ENCODE results near the gene CNTD1.

The CNTD1 gene

DNA sequence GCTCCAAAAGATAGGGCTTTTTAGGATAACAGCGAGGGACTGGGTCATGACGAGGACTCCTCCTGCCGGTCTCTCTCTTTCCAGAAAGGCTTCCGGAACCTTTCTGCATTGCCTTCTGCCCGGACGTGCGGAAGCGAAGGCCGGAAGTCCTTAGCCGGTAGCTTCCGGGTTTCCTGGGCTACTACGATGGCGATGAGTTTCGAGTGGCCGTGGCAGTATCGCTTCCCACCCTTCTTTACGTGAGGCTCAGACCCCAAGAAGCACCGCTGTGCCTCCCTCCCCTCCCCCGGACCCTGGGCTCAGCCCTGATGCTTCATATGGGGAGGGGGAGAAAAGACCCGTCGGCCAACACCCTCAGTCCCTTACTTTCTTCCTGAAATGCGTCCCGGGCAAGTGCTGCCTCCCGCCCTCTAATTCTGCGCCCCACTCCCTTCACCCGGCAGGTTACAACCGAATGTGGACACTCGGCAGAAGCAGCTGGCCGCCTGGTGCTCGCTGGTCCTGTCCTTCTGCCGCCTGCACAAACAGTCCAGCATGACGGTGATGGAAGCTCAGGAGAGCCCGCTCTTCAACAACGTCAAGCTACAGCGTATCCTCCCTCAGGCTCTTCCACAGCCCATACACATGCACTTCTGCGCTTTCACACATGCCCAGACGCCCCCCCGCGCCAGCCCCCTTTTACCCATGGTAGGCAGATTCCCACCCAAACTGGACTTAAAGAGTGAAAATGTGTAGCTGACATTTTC lies 25.2 kb upstream of the CNTD1 start, which contains the start of gene VPS25:
Gene VPS25, plus strand, starts transcription at position 160 of the 746 bp plus-strand sequence. Its CDS starts 27 bp downstream, at position 187.
- Mint-ChIP-seq H3K4me1 (peaks cover 27% of the 10 kb centered on the region), H3K27ac (peak within 1 kb of the TSS; percentile 99), H3K4me3 (peak within 1 kb of the TSS; percentile 100), H3K9me3 (no peaks in the 10 kb centered on the region), H3K36me3 (peaks cover 47% of the 10 kb centered on the region)
- ATAC-seq, result peak; percentile 95
- DNase-seq (ENCODE audit: low spot score in 2 of 2), result peak; percentile 62 to 86

DNA sequence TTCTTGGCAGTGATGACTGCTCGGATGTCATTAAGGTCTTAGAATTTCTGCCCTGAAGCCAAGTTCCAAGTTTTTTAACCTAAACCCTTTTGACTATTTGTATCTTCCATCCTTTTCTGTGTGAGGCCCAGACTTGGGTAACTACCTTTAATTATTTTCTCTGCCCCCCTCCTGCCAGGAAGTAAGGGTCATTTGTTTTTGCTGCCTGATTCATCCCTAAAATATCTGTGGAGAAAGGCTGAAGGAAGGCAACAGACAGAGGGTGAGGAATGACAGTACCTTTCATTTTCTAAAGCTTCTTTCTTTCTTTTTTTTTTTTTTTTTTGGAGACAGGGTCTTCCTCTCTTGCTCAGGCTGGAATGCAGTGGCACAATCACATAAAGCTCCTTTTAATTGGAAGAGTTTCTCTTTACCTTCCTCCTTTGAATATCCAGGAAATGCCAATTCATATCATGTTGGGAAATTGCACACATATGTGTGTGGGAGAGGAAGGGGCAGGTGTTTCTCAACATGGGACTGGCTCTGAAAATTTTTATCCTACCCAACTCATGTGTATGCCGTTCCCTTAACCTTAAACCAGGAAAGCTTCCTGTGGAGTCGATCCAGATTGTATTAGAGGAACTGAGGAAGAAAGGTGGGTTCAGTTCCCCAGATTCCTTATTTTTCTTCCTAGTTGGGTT lies 24.5 kb upstream of the CNTD1 start:
- H3K27ac Mint-ChIP-seq, result peak overlapping the region; percentile 99
- H3K9me3 Mint-ChIP-seq, result no peaks in the 10 kb centered on the region
- peaks cover 53% of the 10 kb centered on the region for H3K36me3 Mint-ChIP-seq
- peak overlapping the region; percentile 100 for H3K4me3 Mint-ChIP-seq
- peaks cover 30% of the 10 kb centered on the region for H3K4me1 Mint-ChIP-seq
- DNase-seq (ENCODE audit: low spot score in 2 of 2) (no peak), ATAC-seq (no peak)

GRCh38 chr17:42775534-42776098 lies 23.0 kb upstream of the CNTD1 start:
- H3K4me3 Mint-ChIP-seq, result no peak overlapping the region
- DNase-seq (ENCODE audit: low spot score in 2 of 2), result no peak
- peaks cover 37% of the 10 kb centered on the region for H3K4me1 Mint-ChIP-seq
- peaks cover 58% of the 10 kb centered on the region for H3K36me3 Mint-ChIP-seq
- no peaks in the 10 kb centered on the region for H3K9me3 Mint-ChIP-seq
- no peak for ATAC-seq
- H3K27ac Mint-ChIP-seq, result no peak overlapping the region

- no peak for ATAC-seq
- H3K36me3 Mint-ChIP-seq, result peaks cover 58% of the 10 kb centered on the region
- H3K9me3 Mint-ChIP-seq, result no peaks in the 10 kb centered on the region
Measured at GRCh38 chr17:42778570-42778969, 20.1 kb upstream of the CNTD1 start.

DNA sequence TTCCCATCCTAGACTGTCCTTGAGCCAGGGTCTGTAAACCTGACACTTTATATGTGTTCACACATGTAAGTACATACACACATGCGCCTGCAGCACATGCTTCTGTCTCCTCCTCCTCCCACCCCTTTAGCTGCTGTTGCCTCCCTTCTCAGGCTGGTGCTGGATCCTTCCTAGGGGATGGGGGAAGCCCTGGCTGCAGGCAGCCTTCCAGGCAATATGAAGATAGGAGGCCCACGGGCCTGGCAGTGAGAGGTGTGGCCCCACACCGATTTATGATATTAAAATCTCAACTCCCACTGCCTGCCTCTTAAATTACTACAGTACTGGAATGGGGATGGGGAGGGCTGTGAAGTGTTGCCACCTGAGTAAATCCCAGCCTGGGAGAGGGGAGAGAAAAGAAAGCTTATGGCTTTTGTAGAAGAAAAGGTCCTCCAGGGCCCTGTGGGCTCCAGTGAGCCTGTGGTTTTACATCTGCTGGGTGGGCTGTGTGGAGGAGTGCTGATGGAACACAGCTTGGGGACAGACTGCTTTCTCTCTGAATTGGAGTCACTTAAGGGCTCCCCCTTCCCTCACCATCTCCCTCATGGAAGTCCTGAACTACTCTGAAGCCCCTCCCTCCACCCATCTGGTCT lies 19.2 kb upstream of the CNTD1 start:
- peaks cover 51% of the 10 kb centered on the region for H3K36me3 Mint-ChIP-seq
- no peak overlapping the region for H3K27ac Mint-ChIP-seq
- H3K4me1 Mint-ChIP-seq, result peaks cover 29% of the 10 kb centered on the region
- no peak overlapping the region for H3K4me3 Mint-ChIP-seq
- ATAC-seq (no peak), DNase-seq (ENCODE audit: low spot score in 2 of 2) (no peak)
- H3K9me3 Mint-ChIP-seq, result no peaks in the 10 kb centered on the region

More at GRCh38 chr17:42778570-42778969, 20.1 kb upstream of the CNTD1 start:
- no peak for DNase-seq (ENCODE audit: low spot score in 2 of 2)
- H3K4me3 Mint-ChIP-seq, result no peak overlapping the region
- no peak overlapping the region for H3K27ac Mint-ChIP-seq
- H3K4me1 Mint-ChIP-seq, result peaks cover 29% of the 10 kb centered on the region

- peaks cover 43% of the 10 kb centered on the region for H3K36me3 Mint-ChIP-seq
Measured at GRCh38 chr17:42779936-42780850, 18.5 kb upstream of the CNTD1 start, which contains the start of gene WNK4. WNK4 (plus strand) TSS chr17:42780610; CDS start chr17:42780699, 89 bp downstream.

GRCh38 chr17:42780851-42781638 lies 17.6 kb upstream of the CNTD1 start:
- Mint-ChIP-seq H3K27ac (no peak overlapping the region), H3K4me1 (peaks cover 41% of the 10 kb centered on the region), H3K9me3 (no peaks in the 10 kb centered on the region), H3K36me3 (peaks cover 35% of the 10 kb centered on the region), H3K4me3 (no peak overlapping the region)
- DNase-seq (ENCODE audit: low spot score in 2 of 2) (no peak), ATAC-seq (no peak)

More at GRCh38 chr17:42779936-42780850, 18.5 kb upstream of the CNTD1 start, which contains the start of gene WNK4:
- DNase-seq (ENCODE audit: low spot score in 2 of 2) (no peak), ATAC-seq (no peak)
- Mint-ChIP-seq H3K4me1 (peaks cover 34% of the 10 kb centered on the region), H3K27ac (no peak within 1 kb of the TSS), H3K4me3 (no peak within 1 kb of the TSS), H3K9me3 (no peaks in the 10 kb centered on the region)

- DNase-seq (ENCODE audit: low spot score in 2 of 2) (no peak), ATAC-seq (no peak)
- Mint-ChIP-seq H3K9me3 (no peaks in the 10 kb centered on the region), H3K4me1 (peaks cover 41% of the 10 kb centered on the region), H3K36me3 (peaks cover 28% of the 10 kb centered on the region), H3K27ac (no peak overlapping the region), H3K4me3 (no peak overlapping the region)
Measured at GRCh38 chr17:42781639-42782165, 17.0 kb upstream of the CNTD1 start.

GRCh38 chr17:42782166-42783061 lies 16.2 kb upstream of the CNTD1 start:
- H3K4me3 Mint-ChIP-seq, result no peak overlapping the region
- DNase-seq (ENCODE audit: low spot score in 2 of 2) (no peak), ATAC-seq (no peak)
- H3K9me3 Mint-ChIP-seq, result no peaks in the 10 kb centered on the region
- H3K27ac Mint-ChIP-seq, result no peak overlapping the region
- H3K36me3 Mint-ChIP-seq, result peaks cover 21% of the 10 kb centered on the region
- peaks cover 41% of the 10 kb centered on the region for H3K4me1 Mint-ChIP-seq

GRCh38 chr17:42783062-42783790 lies 15.4 kb upstream of the CNTD1 start:
- DNase-seq (ENCODE audit: low spot score in 2 of 2) (no peak), ATAC-seq (no peak)
- Mint-ChIP-seq H3K36me3 (peaks cover 15% of the 10 kb centered on the region), H3K4me1 (peaks cover 41% of the 10 kb centered on the region), H3K4me3 (no peak overlapping the region), H3K9me3 (no peaks in the 10 kb centered on the region), H3K27ac (no peak overlapping the region)

DNA sequence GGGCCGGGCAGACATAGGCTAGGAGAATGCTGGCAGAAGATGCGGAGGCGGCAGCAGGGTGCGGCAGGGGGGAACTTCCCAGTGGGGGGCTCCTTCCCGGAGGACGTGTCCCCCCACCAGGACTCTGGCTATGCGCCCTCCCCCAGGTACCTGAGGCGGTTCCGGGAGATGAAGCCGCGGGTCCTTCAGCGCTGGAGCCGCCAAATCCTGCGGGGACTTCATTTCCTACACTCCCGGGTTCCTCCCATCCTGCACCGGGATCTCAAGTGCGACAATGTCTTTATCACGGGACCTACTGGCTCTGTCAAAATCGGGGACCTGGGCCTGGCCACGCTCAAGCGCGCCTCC lies 14.9 kb upstream of the CNTD1 start:
- peaks cover 41% of the 10 kb centered on the region for H3K4me1 Mint-ChIP-seq
- no peak for ATAC-seq
- no peak overlapping the region for H3K4me3 Mint-ChIP-seq
- no peaks in the 10 kb centered on the region for H3K9me3 Mint-ChIP-seq
- peaks cover 13% of the 10 kb centered on the region for H3K36me3 Mint-ChIP-seq
- no peak for DNase-seq (ENCODE audit: low spot score in 2 of 2)
- H3K27ac Mint-ChIP-seq, result no peak overlapping the region

DNA sequence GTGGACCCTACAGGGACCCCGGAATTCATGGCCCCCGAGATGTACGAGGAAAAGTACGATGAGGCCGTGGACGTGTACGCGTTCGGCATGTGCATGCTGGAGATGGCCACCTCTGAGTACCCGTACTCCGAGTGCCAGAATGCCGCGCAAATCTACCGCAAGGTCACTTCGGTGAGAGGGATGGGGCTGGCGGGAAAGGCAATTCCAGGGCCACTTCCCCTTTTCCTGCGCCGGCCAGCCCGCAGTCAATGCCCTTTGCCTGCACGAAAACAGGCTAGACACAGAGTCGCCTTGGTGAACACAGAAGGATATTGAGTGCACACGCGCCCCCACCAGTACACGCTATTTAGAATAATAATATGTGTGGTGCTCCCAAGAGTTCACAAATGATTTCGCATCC lies 14.3 kb upstream of the CNTD1 start:
- H3K9me3 Mint-ChIP-seq, result no peaks in the 10 kb centered on the region
- ATAC-seq (no peak), DNase-seq (ENCODE audit: low spot score in 2 of 2) (no peak)
- peaks cover 36% of the 10 kb centered on the region for H3K4me1 Mint-ChIP-seq
- H3K27ac Mint-ChIP-seq, result no peak overlapping the region
- no peak overlapping the region for H3K4me3 Mint-ChIP-seq
- H3K36me3 Mint-ChIP-seq, result peaks cover 6% of the 10 kb centered on the region
